ENCODE measurements around the gene CLTA.
"Not testable (repeated sequence)": the region's sequence is repeated elsewhere in the genome, so short reads cannot be mapped to it uniquely, and the experiment has no call there.

CLTA gene

DNA sequence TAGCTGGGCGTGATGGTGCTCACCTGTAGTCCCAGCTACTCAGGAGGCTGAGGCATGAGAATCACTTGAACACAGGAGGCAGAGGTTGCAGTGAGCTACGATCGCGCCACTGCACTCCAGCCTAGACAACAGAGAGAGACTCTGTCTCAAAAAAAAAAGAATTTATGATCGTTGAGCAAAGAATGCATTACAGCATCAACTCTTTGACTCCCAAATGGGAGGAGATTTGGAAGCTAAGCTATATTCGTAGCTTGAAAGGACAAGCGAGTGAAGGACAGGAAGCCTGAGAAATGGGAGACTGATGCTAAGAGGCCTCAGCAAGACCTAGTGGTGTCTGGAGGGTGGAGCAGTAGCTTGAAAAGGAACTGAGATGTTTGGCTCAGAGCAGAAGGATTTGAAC is 31.8 kb upstream of the CLTA start:
- DNase-seq: no peak

DNA sequence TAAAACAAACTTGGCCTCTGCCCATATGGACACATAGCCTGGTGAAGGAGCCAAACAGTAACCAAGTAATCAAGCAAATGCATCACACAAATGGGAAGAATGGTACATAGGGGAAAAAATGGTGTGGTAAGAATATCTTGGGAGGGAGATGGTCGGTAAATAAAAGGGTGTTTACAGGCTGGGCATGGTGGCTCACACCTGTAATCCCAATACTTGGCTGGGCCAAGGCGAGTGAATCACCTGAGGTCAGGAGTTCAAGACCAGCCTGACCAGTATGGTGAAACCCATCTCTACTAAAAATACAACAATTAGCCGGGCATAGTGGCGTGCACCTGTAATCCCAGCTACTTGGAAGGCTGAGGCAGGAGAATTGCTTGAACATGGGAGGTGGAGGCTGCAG is 31.2 kb upstream of the CLTA start:
- DNase-seq: not testable (repeated sequence)

DNA sequence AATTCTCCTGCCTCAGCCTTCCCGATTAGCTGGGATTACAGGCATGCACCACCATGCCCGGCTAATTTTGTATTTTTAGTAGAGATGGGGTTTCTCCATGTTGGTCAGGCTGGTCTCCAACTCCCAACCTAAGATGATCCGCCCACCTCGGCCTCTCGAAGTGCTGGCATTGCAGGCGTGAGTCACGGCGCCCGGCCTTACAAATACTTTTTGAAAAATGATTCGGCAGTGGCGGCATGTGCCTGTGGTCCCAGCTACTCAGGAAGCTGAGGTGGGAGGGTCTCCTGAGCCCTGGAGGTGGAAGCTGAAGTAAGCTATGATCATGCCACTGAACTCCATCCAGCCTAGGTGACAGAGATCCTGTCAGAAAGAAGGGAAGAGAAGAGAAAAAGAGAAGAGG is 30.6 kb upstream of the CLTA start:
- DNase-seq: not testable (repeated sequence)

DNA sequence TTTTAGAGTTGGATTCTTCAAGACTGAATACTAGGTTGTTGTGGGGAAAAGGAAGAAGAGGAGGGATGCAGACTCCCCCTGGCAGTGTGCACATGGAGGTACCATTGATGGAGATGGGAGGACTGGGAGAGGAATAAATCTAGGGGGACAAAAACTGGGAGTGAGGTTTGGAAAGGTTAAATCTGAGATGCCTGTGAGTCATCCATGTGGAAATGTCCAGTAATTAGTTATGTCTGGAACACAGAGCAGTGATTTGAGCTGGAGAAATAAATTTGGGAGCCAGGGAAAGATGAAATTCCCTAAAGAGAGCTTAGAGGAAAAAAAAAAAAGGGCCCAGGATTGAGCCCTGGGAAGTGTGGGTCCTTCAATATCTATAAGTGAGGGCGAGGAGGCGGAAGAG is 29.5 kb upstream of the CLTA start:
- no peak for DNase-seq

DNA sequence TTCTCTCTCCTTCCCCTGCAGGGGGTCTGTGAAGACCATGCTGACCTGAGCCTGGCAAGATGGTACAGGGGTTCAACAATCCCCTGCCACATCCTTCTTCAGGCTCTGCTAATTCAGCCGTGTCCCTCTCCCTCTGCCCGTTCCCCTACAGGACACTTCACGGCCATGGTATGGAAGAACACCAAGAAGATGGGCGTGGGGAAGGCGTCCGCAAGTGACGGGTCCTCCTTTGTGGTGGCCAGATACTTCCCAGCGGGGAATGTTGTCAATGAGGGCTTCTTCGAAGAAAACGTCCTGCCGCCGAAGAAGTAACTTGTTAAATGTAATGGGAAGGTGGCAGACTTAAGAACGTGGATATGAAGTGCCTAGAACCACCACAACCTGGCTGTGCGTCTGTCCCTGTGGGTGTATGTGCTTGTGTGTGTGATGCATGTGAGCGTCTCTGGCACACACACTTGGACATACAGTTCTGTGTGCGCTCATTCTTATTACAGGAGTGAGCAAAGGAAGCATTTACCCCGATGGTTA is 28.4 kb upstream of the CLTA start:
- DNase-seq: no peak

DNA sequence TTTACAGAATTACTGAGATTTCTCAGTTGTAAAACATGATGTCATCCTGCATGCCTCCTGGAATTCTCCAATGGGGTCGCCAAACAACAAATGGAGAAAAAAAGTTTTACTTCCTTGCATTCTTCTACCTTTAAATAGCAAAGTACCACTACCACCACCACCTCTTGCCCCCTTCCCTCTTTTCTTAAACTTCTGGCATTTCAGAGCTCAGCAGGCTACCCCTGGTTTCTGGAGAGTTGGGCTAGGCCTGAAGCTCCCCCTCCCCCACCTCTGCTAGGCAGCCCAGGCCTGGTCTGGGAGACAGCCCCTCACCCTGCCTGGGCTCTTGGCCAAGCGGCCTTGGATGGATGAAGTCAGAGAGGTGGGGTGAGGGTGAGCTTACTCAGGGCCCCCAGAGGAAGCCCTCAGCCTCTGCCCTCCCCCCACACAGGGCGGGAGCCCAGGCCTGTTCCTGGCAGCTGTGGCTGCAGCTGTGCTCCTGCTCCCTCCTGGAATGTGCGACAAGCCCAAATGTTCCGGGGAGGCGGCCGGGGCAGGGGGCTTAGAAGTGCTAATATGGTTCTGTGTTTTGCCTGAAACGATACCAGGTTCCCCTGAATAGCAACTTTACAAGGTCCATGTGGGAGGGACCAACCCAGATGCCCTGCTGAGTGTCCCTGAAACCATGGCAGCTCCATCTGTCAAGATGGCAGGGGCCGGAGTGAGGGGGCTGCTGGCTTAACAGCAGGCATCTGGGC is 27.5 kb upstream of the CLTA start:
- DNase-seq: no peak

DNA sequence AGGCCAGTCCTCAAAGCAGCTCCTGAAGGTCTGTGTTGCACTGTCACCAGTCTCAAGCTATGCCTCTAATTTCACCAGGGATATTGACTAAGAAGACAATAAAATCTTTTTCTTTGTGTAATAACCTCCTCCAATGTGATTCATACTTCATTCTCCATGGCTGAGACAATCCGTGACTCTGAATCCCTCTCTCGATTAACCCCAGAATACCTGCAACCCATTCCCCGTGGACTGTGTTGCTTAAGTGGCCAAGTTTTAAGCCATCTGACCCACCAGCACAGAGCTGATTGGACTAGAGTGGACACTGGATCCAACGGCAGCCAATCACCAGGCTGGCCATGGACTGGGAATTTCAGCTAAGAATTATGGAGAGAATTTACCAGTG is 26.9 kb upstream of the CLTA start:
- DNase-seq: no peak

DNA sequence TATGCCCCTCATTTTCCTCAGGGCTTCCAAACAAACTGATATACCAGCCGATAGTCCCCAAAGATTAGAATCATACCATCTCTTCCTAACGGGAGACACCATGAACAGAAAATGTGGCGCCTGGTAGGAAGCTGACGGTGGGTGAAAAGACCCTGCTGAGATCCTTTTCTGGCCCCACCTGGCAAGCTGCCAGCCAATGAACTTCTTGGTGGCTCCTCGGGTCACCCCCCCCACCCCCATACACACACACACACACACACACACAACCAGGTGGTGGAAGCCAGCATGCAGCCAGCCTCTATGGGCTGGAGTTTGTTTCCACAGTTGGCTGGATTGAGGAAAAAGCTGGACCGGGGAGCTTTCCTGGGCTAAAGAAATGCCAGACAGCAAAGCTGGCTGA is 26.3 kb upstream of the CLTA start:
- no peak for DNase-seq

DNA sequence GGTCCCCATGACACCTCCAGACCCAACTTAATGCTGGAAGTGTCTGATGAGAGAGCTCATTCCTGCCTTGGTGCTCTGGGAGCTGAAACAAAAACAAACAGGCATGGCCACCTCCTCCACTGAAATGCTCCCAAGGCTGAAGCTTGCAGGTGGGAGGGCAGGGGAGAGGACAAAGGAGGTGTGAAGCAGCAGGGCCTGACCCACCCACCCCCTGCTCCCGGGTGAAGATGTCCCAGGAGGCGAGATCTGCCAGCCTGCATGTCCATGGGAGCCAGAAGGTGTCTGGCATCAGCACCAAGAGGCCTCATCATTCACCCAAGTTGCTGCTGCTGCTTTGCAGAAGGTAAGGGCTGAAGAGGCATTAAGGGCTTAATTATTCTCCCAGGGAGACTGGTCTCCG is 25.7 kb upstream of the CLTA start:
- no peak for DNase-seq

DNA sequence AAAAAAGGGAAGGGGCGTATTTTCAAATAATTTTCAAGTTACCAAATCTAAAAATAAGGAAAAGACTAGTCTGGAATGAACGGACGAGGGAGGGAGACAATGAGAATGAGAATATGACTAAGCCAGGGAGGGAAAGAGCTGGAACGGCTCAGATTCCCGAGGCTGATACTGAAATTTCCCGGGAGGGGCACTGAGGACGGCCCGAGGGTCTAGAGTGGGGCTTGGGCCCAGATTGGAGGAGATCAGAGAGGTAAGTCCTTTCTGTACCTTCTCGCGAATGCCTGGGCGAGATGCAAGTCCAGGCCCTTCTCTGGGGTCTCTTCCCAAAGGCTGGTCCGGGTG is 24.9 kb upstream of the CLTA start:
- no peak for DNase-seq

DNA sequence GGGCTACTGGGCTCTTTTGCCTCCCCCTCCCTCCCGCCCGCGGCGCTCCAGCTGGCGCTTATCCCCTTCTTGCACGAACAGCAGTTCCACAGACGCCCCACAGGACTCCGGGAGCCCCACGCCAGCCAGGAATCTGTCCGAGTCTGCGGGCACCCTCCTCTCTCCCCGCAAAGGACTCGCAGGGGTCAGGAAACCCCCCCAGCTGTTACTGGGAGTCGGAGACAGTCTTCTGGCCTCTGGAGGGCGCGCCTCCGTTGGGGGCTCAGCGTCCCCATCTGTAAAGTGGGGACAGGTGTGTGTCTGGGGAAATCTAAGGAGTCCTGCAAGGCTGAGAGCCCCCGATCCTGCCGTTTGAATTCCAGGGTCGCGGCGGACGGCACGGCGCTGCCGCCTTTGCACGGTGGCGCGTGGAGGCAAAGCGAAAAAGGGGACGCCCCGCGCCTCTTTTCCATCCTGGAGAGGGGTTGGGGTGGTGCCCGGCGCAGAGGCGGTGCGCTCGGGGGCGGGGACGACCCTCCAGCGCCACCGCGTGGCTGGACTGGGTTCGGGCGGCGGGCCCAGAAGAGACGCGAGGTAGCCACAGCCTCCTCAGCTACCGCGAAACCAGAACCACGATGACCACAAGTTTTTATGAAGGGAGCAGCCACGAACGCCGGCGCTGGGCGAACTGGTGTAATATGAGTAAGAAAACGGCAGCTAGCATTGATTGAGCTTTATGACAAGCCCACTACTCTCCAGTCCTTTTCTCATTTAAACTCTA is 24.4 kb upstream of the CLTA start:
- peak; percentile 90 for DNase-seq

DNA sequence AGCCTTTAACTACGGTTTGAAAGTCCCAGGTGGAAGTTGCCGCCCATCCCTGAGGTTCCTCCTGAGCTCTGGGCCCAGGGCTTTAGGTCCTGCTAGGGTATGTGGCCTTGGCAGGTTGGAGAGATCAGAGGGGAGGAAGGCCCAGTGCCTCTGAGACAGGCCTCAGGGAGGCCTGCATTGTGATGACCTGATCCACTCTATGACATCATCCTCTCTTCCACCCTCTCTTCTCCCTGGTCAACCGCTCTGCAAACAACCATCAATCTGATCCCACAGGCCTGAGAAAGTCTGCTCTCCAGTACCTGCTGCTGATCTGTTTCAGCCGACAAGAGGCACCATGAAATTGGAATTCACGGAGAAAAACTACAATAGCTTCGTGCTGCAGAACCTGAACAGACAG is 21.6 kb upstream of the CLTA start, which contains the start of gene CCIN:
CCIN (plus strand) TSS at position 223 of the 400 bp plus-strand sequence; CDS start at position 338, 115 bp downstream.
- no peak for DNase-seq

DNA sequence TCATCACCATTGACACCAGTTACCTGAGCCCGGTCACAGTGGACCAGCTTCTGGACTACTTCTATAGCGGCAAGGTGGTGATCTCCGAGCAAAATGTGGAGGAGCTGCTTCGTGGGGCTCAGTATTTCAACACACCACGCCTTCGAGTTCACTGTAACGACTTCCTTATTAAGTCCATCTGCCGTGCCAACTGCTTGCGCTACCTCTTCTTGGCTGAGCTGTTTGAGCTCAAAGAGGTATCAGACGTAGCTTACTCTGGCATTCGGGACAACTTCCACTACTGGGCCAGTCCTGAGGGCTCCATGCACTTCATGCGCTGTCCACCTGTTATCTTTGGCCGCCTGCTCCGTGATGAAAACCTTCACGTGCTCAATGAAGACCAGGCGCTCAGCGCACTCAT is 21.0 kb upstream of the CLTA start:
- no peak for DNase-seq

DNA sequence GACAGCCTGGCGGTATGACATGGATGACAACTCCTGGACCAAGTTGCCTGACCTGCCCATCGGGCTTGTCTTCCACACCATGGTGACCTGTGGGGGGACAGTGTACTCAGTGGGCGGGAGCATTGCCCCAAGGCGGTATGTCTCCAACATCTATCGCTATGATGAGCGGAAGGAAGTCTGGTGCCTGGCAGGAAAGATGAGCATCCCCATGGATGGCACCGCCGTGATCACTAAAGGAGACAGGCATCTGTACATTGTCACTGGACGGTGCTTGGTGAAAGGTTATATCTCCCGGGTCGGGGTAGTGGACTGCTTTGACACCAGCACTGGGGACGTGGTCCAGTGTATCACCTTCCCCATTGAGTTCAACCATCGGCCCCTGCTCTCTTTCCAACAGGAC is 20.2 kb upstream of the CLTA start:
- DNase-seq: no peak

DNA sequence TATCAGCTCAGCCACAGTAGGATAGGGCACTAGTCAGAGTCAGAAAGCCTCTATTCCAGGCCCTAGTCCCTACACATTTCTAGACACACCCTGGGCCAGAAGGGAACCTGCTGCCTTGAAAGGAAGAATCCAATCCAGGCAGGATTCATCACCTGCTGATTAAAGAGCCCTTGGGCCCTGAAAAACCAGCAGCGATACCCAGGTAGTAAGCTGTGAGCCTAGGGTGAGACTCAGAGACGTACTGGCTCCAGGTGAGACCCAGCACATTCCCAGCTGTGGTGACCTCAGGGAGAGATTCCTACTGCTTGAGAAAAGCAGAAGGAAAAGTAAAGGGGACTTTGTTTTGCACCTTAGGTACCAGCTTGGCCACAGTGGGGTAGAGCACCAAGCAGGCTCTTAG is 16.9 kb upstream of the CLTA start:
- no peak for DNase-seq

DNA sequence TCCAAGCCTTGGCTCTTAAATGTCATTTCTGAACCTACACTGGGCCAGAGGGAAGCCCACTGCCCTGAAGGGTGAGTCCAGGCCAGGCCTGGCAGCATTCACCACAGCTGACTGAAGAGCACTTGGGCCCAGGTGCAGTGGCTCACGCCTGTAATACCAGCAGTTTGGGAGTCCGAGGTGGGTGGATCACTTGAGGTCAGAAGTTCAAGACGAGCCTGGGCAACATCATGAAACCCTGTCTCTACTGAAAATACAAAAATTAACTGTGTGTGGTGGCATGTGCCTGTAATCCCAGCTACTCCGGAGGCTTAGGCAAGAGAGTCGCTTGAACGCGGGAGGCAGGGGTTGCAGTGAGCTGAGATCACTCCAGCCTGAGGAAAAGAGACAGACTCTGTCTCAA is 16.4 kb upstream of the CLTA start:
- no peak for DNase-seq

DNA sequence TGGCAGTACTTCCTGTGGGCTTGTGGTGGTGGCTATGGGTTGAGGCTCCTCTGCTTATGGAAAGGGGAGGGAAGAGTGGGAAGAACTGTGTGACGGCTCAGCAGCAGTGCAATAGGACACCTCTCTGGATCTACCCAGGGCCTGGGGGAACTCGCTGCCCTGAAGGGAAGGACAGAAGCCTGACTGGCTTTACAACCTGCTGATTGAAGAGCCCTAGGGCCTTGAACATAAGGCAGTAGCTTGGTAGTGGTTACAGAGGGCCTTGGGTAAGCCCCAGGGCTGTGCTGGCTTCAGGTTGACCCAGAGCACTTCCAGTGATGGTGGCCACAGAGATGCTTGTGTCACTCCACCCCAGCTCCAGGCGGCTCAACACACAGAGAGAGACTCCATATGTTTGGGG is 16.0 kb upstream of the CLTA start:
- DNase-seq: no peak

DNA sequence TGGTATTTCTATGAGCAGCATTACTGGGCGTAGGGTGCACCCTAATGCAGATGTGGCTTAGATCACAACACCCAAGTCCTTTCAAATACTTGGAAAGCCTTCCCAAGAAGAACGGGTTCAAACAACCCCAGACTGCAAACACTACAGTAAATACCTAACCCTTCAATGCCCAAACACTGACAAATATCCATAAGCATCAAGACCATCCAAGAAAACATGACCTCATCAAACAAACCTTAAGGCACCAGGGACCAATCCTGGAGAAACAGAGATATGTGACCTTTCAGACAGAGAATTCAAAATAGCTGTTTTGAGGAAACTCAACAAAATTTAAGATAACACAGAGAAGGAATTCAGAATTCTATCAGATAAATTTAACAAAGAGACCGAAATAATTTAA is 15.5 kb upstream of the CLTA start:
- not testable (repeated sequence) for DNase-seq

DNA sequence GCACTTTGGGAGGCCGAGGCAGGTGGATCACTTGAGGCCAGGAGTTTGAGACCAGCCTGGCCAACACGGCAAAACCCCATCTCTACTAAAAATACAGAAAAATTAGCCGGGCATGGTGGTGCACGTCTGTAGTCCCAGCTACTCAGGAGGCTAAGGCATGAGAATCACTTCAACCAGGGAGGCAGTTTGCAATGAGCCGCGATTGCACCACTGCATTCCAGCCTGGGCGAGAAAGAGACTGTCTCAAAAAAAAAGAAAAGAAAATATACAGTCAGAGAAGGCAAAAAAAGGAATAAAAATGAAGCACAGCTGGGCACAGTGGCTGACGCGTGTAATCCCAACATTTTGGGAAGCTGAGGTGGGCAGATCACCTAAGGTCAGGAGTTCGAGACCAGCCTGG is 14.2 kb upstream of the CLTA start:
- DNase-seq: not testable (repeated sequence)

DNA sequence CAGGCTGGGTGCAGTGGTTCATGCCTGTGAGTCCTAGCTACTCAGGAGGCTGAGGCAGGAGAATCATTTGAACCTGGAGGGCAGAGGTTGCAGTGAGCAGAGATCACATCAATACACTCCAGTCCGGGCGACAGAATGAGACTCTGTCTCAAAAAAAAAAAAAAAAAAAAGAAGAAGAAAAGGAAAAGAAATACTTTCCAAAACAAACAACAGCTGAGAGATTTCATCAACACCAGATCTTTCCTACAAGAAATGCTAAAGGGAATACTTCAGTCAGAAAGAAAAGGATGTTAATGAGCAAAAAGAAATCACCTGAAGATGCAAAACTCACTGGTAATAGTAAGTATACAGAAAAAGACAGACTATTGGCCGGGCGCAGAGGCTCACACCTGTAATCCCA is 13.2 kb upstream of the CLTA start:
- DNase-seq: no peak

DNA sequence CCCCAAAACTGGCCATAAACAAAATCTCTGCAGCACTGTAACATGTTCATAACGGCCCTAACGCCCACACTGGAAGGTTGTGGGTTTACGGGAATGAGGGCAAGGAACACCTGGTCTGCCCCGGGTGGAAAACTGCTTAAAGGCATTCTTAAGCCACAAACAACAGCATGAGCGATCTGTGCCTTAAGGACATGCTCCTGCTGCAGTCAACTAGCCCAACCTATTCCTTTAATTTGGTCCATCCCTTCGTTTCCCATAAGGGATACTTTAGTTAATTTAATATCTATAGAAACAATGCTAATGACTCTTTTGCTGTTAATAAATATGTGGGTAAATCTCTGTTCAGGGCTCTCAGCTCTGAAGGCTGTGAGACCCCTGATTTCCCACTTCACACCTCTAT is 10.5 kb upstream of the CLTA start:
- DNase-seq: not testable (repeated sequence)

DNA sequence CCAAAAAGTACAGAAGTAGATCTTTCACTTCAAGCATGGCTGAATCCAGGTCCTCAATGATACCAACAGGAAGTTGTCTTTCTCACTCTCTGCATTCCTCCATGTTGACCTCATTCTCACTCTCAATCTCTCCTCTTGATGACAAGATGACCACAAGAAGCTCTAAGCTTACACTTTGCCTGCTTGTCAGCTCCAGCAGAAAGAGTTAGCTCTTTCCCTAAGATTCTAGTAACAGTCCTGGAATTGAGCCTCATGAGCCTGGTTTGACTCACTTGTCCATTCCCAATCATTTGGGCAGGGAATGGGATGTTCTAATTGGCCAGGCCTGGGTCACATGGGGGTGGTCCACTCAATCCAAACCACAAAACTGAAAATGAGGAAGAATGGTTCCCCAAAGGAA is 3.3 kb upstream of the CLTA start:
- DNase-seq: peak; percentile 20

DNA sequence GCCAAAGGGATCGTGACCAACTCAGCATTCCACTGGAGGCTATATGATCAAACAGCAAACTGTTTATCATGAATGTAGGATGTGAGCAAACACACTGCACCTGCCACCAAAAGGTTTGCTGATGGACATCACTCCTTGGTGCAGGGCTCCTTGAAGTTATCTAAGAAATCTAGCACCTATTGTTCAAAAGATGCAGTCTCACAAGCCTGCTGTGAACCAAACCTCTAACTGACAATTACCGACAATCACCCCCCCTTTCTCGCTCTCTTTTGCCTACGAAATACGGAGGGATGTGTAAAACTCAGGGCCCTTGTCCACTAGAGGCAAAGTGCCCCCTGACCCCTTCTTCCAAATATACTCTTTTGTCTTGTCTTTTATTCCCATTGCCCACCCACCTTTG is 2.5 kb upstream of the CLTA start:
- DNase-seq: no peak

DNA sequence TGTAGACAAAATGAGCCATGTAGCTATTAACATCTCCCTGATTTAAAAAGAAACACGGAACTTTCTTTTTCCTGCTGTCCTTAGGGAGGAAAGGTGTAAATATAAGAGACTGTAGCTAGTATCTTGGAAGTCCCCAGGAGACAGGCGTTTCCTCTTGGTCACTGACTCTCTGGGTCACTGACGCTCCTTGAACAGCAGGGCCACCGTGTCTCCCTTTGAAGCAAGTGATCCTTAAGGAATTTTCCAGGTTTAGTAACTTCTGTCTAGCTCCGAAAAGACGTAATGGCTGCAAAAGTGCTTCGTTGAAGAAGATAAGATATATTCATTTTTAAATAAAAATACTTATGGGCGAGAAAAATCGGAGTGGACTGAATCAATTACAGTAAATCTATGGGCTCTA is 745 bp upstream of the CLTA start:
- DNase-seq: no peak

DNA sequence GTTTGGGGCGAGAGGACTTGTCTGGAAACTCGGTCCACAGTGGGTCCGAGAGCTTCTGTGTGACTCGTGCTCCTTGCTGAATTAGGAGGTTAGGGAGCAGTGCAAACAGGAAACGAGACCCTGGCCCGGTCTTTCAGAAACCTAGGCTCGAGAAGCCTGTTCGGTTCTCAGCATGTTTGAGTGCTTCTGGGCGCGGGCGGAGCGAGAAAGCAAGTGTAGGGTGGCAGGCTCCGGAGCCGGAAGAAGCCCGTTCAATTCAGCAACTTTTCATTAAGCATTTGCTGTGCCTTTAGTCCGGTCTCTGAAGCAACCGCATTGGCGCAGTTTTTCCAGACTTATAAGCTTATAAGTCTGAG is 547 bp downstream of the CLTA start:
- DNase-seq: peak; percentile 54

Measured in activated CD4-positive, alpha-beta T cell treated with anti-CD3 and anti-CD28 coated beads, Interleukin-2, Interleukin-6, amounts not matched to agents 100 ng/mL and 50 ng/mL, durations not matched to agents 16 hours and 8 hours (primary cell).